NAMALWA (cell line): ENCODE results near the gene IWS1.
"Not testable (repeated sequence)": the region's sequence is repeated elsewhere in the genome, so short reads cannot be mapped to it uniquely, and the experiment has no call there.

Experiments used
- DNase-seq: peaks from one replicate; pipeline ENCODE4 v3.0.0-alpha.2; 2015; ENCODE audit warnings: low spot score

Gene IWS1

DNA sequence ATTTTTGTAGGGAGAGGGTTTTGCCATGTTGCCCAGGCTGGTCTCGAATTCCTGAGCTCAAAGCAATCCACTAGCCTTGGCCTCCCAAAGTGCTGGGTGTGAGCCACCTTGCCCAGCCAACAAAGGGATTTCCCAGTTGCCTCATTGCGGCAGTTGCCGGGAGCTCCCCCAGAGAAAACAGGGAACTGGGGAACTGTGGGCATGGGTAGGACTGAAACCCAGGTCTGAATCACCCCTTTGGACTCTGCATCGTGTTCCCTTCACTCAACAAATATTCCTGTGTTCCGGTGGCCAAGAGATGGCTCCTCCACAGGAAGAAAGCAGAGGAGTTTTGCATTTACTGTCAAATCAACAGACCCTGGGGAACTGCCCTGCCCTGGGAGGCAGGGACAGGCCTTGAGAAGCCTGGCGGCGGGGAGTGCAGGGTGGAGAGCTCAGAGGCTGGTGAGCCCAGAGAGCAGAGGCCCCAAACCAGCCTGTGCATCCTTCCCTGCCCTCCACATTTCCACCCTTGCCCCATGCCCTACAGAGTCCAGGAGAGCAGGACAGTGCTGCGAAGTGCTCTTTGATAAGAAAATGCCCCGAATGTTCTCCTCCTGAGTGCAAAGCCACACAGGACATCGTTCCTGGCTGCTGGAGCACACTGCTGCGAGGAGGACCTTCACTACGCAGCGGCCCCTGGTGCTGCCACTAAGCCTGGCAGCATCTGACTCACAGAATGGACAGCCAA lies 34.1 kb upstream of the IWS1 start:
- DNase-seq, result no peak

DNA sequence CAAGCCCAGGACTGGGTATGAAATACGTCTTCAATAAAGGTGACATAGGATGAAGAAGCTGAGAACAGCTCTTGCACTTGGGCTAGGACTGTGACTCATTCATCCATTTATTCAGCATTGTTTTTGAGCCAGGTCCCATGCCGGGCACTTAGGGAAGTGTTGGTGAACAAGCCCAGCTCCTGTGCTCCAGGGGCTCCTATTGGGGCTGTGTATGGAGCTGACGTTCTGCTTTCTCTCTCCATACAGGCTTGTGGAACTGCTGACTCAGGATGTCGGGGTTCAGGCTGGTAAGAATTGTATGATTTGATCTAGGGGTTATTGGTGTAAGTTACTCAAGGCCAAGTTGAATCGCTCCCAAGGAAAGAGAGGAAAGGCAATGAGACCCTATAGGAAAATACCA lies 33.2 kb upstream of the IWS1 start:
- DNase-seq, result no peak

DNA sequence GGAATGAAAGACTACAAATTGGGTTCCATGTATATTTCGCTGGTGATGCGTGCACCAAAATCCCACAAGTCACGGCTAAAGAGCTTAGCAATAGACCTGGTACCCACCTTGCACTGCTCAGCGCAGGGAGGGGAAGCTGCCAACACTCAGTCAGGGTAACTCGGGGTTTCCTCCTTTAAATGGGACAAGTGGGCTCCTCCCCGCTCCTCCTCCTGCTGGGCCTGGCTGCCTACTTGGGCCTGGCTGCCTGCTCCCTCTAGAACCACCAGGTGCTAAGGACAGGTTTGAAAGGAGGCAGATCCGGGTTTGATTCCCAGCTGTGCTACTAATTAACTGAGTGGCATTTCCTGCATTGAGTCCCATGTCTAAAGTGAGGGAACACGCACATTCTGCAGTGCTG lies 32.6 kb upstream of the IWS1 start:
- no peak for DNase-seq

DNA sequence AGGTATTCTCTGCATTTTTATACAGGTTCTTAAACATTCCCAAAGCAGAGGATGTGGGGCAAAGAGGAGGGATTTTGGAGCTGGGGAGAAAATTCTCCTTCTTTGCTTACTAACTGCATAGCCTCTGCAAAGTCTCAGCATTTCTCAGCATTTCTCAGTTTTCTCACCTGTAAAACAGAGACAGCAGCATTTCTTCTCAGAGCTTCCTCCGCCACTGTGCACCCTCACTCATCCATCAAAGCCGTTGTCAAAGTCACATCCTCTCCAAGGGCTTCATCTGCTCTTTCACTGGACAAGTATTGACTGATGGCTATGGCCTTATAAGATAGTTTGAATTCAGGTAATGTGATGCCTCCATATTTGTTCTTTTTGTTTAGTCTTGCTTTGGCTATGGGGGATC lies 26.6 kb upstream of the IWS1 start:
- DNase-seq, result no peak

DNA sequence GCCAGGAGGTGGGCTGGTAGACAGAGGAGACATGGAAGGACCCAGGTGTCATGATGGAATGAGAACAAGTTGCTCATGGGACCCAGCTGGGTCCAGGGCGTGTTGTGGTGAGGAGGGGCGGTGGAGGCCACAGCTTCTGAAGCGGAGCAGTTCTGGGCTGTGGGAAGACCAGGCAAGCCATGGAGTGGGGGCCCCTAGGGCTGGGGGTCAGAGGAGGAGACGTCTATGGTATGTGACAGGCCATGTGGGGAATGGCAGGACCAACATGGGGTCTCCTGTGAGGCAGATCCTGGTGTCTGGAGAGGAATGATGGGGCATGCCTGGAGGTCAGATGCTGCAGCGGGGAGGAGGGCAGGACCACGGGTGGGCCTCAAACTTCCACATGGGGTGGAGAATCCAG lies 26.0 kb upstream of the IWS1 start:
- no peak for DNase-seq

DNA sequence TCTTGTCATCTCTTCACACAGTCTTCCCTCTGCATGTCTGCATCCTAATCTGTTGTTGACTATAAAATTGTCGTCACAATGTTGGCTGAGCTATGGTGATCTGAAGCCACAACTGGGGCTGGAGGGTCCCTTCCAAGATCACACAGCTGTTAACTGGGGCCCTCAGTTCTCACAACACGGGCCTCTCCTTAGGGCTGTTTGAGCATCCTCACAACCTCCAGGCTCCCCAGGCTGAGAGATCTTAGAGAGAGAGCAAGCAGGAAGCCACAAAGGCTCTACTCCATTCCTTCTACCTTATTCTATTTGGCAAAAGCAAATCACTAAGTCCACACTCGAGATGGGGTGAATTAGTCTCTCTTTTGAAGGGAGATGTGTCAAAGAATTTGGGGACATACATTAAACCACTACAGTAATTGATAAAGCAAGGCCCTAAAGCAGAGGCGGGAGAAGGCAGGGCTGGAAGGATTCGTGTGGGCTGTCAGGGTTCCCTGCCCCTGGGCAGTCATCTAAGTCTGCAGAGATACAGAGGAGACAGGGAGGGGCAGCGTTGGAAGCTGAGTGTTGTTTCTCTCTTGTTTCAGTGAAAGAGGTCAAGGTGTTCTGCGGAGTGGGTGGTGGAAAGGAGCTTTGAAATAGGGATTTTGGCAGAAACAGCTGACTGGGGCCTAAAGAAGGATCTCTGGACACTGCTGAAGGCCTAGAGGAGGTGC lies 25.1 kb upstream of the IWS1 start:
- DNase-seq, result no peak

DNA sequence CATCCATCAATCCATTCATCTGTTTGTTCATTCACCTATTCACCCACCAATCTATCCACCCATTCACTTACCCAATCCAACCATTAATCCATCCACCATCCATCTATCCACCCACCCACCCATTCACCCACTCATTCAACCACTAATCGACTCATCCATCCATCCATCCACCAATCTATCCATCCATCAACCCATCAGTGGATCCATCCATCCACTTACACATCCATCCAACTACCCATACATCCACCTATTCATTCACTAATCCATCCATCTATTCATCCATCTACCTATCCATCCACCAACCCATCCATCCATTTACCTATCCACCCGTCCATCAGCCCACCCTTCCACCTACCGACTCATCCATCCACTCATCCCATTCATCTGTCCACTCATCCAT lies 20.5 kb upstream of the IWS1 start:
- DNase-seq, result no peak

DNA sequence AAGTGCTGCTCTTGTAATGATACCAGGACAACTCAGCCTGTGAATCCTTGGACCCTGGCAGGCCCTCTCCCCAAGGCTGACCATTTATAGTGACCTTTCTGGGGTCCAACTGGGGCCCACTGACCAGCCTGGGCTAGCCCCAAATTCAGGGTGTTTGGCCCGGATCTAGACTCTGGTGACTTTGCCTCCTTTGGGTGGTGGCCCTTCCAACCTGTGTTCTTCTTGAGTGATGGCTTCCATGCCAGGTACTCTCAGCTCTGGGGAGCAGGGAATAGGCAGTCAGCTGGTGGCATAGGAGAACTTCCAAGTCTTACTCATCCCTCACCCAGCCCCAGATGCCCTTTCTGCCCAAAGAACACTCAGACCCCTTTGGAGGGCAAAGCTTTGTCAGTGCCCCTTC lies 19.5 kb upstream of the IWS1 start:
- no peak for DNase-seq

DNA sequence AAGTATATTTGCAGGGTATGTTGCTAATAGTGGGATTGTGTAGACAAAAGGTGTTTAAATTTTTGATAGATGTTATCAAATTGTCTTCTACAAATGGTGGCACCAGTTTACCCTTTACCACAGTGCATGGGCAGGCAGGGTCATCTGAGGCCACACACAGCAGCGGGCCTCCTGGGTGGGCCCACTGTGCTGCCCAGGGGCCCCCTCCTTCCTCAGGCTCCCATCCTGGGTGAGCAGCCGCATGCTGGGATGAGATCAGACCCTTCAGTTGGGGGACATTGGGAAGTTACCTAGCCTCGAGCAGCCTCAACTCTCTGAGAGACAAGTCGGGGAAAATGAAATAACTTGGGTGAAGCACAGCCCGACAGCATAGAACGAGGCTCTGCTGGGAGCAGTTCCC lies 18.9 kb upstream of the IWS1 start:
- DNase-seq, result no peak

DNA sequence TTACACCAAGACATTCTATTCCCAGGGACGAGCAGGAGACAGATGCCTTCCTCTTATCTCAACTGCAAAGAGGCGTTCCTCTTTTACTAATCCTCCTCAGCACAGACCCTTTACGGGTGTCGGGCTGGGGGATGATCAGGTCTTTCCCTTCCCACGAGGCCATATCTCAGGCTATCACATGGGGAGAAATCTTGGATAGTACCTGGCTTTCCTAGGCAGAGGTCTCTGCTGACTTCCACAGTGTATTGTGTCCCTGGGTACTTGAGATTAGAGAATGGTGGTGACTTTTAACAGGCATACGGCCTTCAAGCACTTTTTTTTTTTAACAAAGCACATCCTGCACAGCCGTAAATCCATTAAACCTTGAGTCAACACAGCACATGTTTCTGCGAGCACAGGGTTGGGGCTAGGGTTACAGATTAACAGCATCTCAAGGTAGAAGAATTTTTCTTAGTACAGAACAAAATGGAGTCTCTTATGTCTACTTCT lies 16.8 kb upstream of the IWS1 start:
- DNase-seq, result not testable (repeated sequence)

DNA sequence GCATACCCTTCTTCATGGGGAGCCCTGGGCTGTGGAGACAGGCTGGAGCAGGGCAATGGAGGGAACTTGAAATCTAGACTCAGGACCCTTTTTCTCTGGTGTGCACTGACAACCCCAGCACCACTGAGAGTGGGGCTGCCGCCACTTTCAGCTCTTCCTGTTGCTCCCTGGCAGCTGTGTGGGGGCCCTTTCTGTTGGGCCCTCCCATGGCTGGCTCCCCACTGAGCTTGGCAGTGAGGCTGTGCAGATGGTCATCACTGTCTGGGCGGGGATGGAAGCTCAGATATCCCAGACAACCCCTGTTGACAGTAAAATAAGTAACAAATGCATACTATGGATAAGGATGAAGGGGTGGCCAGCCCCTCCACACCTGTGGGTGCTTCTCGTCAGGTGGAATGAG lies 15.9 kb upstream of the IWS1 start:
- no peak for DNase-seq

DNA sequence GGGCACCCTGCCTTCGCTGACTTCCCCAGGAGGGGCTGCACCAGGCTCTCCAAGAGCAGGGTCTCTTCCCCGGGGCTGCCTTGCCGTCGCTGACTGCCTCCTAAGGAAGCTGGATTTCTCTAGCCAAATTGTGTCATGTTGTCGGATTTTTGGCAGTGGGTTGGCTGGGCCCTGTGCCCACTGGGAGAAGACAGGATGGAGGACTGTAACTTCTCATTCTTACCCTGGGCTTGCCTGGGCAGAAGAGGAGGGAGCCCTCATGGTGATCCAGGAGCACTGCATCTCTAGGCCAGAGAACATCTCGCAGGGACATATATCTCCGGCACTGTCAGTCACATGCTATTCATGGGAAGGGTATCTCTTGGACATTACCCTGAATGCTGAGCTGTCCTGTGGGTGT lies 15.5 kb upstream of the IWS1 start:
- DNase-seq, result no peak

DNA sequence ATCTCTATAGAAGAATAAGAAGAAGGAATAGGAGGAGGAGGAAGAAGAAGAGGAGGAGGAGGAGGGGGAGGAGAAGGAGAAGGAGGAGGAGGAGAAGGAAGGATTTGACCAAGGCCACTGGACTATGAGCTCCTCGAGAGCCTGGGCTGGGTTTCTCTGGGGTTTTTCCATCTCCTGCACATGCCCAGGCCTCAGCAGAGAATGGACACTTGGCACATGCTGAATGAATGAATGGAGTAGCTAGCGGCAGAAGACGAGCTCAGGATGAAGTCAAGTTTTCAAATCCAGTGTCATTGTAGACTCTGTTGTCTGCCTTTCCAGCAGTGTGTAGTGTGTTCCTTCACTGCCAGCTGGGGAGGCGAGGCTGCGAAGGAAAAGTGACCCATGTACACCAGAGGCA lies 11.4 kb upstream of the IWS1 start:
- DNase-seq, result no peak

DNA sequence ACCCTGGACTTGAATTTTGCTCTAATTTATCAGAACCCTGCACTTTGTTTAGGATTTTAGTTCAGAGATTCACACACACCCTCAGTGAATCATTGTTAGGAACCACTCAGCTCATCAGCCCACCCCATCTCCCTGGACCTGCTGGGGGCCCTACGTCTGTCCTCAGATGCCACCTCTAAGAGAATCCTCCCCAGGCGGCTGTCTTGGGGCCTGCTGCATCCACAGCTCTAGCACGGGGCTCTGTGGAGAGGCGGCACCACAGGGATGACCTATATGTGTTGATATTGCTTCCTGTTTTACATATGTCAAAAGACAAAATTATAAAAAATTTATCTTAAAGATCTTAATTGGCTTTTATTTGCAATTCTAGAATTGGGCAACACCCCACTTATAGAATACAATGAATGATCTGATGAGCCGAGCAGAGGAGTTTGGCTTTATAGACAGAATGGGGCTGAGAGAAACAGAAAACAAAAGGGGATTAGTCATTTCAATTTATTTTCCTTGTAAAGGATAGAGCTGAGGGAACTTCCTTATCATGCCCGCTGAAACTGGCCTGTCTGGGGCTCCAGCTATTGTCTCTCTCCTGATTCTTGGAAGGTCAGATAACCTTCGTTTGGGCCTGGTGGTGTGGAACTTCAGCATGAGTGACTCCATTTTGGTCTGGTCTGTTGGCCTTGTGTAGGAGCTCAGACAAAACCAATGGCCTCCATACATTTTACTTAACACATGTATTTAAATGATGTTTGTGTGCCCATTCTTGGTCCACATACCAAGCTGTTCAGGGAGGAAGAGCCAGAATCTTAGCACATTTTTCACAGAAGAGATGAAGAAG lies 10.6 kb upstream of the IWS1 start:
- no peak for DNase-seq

DNA sequence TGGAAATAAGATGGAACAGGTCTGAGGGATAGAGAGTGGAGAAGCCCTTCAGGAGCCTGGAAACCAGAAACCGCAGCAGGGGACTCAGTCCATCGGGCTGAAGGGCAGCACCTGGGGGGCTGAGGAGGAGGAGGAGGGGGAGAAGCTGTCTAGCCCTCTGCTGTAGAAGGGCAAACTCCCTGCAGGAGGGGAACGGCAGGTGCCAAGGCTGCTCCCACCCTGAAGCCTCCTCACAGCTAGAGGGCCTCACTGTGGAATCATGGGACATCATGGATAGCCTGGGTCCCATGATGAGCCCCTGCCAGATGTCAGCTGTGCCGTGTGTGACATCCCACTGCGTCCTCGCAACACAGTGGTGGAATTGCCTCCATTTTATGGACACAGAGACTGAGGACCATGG lies 9.6 kb upstream of the IWS1 start:
- DNase-seq, result no peak

DNA sequence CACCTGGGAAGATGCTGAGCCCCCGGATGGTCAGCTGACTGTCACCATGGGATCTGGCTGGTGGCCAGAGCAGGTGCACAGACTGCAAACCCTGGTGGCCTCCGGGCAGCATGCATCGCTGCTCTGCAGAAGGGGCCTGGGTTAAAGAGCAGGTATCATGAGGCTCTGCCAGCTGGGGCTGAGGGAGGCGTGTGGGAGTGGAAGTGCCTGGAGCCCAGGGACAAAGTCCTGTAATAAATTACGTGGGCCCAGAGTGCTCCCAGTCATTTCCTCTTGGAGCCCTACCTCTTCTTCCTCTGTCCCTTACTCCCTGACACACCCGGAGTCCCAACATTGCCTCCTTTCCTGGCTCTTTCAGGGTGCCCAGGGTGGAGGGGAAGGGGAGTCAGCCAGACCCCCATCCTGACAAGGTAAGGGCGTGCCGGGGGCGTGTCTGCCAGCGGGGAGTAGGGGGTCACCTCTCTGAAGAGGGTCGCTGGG lies 9.2 kb upstream of the IWS1 start, which contains the start of gene MYO7B:
MYO7B (plus strand) TSS at position 262 of the 480 bp plus-strand sequence. CDS start 24,040 bp downstream, outside the sequence.
- DNase-seq, result peak; percentile 51

DNA sequence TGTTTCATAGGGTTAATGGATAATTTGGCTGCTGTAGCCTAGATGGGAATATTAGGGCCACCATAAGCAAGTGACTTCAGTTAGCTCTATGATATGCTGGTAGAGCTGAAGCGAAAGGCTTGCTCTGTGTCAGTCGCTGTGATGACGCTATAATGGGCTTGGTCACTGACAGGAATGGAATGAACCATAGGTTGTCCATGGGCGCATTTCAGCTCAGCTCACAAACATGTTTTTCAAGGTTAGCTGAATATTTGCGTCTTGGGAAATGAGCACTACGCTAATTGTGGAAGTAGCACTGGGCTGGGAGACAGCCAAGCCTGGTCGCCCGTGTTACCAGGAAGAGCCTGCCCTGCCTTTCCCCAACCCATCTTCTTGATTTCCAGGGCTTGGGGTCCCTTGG lies 6.0 kb upstream of the IWS1 start:
- DNase-seq, result no peak

DNA sequence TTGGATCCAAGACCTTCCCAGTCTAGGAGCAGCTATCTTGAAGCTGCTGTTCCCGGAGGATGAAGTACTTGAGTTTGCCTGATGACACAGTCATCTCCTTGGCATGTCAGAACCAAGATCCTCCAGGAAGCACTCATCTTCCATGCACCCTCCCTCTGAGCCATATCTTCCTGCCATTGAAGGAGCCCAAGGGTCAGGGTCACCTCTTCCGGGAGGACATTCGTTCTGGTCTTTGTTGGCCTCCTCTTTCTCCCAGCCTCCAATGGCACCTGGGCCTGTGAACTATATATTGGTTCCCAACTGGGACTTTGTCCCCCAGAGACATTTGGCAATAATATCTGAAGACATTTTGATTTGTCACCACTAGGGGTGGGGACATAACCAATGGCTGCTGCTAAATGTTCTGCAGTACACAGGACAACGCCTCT lies 4.9 kb upstream of the IWS1 start:
- DNase-seq, result peak; percentile 26

DNA sequence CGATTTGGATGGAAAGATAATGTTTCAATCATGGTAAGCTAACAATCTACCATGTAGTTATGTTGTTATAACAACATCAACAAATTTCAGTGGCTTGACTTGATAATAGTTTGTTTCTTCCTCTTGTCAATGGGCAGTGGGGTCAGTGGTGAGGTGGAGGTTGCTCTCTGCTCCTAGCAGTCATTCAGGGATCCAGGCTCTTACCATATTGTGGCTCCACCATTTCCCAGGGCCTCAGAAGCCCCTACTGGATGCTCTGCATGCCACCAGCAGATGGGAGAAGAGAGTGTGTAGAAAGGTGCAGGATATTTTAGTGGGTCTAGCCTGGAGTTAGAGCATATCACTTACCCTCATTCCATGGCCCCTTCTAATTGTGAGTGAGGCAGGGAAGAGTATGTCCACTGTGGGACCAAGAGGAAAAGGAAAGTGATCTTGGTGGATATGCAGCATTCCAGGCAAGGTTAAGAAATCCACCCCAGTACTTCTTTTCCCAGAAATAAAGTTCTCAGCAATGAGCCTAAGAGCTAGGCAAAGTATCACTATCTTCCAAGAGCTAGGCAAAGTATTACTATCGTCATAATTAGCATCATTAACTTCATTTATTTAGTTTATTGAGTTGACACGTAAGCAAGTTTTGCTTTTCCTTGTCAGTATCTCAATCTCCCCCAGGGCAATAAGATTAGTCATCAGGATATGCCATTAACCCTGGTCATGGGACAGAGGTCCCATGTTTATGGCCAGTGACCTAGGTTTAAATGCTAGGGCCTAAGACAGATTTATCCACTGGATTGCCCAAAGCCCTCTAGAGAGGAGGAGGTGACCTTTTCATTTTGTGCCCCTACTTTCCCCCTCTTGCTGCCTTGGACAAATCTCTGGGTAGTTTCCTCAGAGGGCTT lies 4.2 kb upstream of the IWS1 start:
- DNase-seq, result peak; percentile 16

DNA sequence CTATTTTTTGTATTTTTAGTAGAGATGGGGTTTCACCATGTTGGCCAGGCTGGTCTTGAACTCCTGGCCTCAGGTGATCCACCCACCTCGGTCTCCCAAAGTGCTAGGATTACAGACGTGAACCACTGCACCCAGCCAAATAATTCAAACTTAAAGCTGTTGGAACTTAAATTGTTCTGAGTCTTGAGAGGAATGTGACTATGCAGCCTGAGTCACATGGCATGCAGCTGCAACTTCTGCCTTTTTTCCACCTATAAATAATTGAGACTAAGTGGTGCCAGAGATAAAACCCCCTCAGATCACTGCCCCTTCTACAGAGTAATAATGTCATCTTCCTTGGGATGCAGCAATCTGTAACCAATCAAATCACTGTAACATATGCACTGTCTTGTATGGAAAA lies 3.1 kb upstream of the IWS1 start:
- DNase-seq, result not testable (repeated sequence)

DNA sequence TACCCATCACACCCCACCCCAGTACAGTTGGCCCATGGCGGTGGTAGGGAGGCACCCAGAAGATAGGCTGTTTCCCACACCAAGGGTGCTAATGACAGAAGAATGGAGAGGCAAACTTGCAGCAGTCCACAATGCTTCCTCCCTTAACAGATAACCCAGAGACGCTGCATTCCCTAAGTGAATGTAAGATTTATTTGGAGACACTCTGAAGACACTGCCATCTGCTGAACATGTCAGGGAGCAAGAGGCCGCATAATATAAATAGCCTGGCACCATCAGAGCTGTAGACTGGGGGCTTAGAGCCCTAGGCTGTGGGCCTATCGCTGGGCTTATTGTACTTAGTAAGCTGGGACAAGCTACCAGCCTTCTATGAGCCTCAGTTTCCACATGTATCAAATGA lies 2.2 kb upstream of the IWS1 start:
- peak; percentile 25 for DNase-seq
